Measurements from ENCODE around the gene HP1BP3.

Gene HP1BP3

GRCh38 chr1:20709868-20710267 is 77.2 kb downstream of the HP1BP3 start:
- no peak for DNase-seq

GRCh38 chr1:20708891-20709290 is 78.2 kb downstream of the HP1BP3 start:
- DNase-seq = no peak

- DNase-seq = no peak
Observed at GRCh38 chr1:20708057-20708456, 79.0 kb downstream of the HP1BP3 start.

GRCh38 chr1:20706841-20707240 is 80.3 kb downstream of the HP1BP3 start:
- no peak for DNase-seq

- no peak for DNase-seq
Observed at GRCh38 chr1:20705203-20705755, 81.8 kb downstream of the HP1BP3 start.

- DNase-seq = no peak
Observed at GRCh38 chr1:20704390-20705202, 82.5 kb downstream of the HP1BP3 start.

GRCh38 chr1:20703124-20703756 is 83.9 kb downstream of the HP1BP3 start:
- DNase-seq = no peak

- no peak for DNase-seq
Observed at GRCh38 chr1:20702416-20702815, 84.7 kb downstream of the HP1BP3 start.

GRCh38 chr1:20701847-20702246 is 85.3 kb downstream of the HP1BP3 start:
- DNase-seq = no peak

GRCh38 chr1:20701446-20701845 is 85.7 kb downstream of the HP1BP3 start:
- no peak for DNase-seq

GRCh38 chr1:20700636-20701215 is 86.4 kb downstream of the HP1BP3 start:
- DNase-seq = no peak

- no peak for DNase-seq
Observed at GRCh38 chr1:20699558-20699957, 87.5 kb downstream of the HP1BP3 start.

- no peak for DNase-seq
Observed at GRCh38 chr1:20698195-20698910, 88.8 kb downstream of the HP1BP3 start.

GRCh38 chr1:20697563-20697962 is 89.5 kb downstream of the HP1BP3 start:
- no peak for DNase-seq

- DNase-seq = peak; percentile 57
Observed at GRCh38 chr1:20696397-20697333, 90.4 kb downstream of the HP1BP3 start.

- no peak for DNase-seq
Observed at GRCh38 chr1:20695515-20695914, 91.6 kb downstream of the HP1BP3 start.

GRCh38 chr1:20693623-20694022 is 93.5 kb downstream of the HP1BP3 start:
- no peak for DNase-seq
